ENCODE results near the gene HELZ.
"Not testable (repeated sequence)": the region's sequence is repeated elsewhere in the genome, so short reads cannot be mapped to it uniquely, and the experiment has no call there.

HELZ gene

DNA sequence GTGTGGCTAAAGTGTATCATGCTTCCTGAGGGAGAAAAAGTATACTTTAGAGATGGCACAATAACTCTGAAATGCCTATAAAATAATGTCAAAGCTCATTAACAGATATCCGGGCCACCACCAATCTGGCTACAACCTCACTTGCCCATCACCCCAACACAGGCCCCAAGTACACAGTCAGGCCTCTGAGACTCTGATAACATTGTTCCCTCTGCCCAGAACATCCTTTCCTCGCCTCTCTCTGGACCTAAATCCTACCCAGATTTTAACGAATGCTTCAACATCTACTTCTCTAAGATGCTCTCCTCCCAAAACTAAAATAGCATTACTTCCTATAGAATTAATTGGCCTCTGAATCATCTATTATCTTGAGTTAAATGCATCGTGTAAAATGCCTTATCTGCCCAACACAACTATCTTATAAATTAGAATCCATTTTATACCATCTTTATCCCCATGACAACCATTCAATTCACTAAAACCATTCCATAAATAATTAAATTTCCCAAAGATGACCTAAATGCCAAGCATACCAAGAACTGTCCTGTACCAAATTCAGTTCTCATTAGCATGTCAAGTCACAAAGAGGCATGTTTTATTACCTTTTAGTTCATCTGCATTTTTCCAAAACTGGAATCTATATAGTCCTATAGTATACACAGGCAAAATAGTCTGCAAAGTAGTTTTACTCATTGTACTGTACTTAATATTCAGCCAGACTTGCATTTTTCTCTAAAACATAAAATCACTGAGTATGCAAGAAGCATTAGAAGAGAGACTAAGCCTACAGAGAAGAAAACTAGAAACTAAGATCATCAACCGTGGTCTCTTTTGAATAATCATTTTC lies 15.7 kb downstream of the HELZ start:
- no peak for DNase-seq (ENCODE audit: low read depth in 2 of 2)

DNA sequence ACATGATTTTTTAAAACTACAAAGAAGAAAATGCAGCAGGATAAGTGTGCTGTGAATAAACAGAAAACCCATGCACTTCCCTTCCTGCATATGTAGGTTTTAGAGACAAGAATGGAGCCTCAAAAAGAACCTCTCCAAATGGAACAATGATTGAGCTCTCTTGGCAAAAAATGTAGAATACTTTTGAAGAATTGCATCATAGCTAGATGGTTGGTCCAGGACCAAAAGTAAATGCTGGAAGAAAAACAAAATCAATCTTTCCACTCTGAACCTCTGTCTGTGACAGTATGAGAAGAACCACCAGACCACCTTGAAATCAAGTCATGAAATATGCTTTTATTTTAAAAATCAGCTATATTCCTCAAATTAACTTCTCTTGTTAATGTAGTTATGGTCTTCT lies 17.5 kb downstream of the HELZ start:
- DNase-seq (ENCODE audit: low read depth in 2 of 2), result no peak

DNA sequence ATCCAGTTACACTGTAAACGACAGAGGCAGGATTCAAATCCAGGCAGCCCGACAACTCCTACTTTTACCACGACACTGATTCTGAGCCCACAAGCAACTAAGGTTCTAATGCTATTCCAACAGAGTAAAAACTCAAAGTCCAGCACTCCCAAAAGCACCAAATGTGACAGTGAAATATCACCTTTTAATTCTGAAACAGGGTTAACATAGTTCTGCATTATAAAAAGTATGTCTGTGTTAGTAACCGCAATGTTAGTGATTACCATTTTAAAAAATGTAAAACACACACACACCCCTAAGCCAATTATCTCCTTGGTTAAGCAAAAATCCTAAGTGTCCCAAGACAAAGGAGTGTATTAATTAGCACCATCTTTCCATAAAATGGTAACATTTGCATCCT lies 19.7 kb downstream of the HELZ start:
- no peak for DNase-seq (ENCODE audit: low read depth in 2 of 2)

DNA sequence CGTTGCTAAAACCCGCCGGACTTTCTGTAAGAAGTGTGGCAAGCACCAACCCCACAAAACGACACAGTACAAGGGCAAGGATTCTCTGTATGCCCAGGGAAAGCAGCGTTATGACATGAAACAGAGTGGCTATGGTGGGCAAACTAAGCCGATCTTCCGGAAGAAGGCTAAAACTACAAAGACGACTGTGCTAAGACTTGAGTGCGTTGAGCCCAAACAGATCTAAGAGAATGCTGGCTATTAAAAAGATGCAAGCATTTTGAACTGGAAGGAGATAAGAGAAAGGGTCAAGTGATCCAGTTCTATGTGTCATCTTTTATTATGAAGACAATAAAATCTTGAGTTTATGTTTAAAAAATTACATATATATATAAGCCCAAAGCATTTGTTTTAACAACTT lies 20.3 kb downstream of the HELZ start:
- no peak for DNase-seq (ENCODE audit: low read depth in 2 of 2)

DNA sequence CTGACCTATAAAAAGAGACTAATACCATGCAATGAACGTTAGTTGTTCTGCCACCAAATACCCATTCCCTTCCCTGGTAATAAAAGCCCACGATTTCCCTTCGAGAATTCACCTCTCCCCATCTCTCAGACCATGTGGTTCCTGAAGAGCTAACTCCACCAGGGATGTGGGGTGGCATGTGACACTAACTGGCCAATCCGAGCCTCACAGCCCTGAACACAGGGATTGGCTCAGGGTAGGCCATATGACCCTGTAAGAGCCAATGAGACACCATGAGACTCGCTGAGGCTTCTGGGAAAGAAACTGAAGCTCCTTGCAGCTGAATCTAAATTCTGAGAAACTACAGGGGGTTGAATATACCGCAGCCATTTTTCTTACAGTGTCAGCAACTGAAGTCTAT lies 21.1 kb downstream of the HELZ start:
- no peak for DNase-seq (ENCODE audit: low read depth in 2 of 2)

DNA sequence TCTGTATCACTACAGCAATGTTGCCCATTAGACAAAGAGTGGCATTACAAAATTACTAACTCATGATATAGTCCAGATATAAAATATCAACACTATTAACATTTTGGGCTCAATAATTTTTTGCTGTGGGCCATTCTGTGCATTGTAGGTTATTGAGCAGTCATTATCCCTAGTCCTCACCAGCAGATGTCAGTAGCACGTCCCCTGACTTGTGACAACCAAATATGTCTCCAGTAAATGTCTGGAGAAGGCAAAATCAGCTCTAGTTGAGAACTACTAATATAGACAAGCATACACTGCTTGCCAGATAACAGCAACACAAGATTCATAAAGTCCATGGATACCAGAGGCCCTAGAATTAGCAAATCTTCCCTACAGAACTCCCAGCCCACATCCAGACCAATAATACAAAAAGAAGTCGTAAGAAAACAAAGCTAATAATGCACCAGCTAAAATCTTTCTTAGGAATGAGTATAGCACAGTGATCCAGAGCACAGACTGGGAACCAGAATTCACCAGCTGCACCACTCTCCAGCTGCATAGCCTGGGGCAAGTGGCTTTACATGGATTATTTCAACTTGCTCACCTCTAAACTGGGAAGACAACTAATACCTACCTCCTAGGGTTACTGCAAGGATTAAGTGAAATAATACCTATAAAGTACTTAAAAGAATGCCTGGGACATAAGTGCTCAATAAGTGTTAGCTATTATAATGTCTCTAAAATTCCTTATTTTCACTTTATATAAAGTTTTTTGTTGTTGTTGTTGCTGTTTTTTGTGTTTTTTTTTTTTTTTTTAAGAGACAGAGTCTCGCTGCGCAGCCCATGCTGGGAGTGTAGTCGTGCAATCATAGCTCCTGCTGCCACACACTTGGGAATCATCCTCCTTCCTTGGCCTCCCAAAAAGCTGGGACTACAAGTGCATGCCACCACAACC lies 23.7 kb downstream of the HELZ start:
- DNase-seq (ENCODE audit: low read depth in 2 of 2), result no peak

DNA sequence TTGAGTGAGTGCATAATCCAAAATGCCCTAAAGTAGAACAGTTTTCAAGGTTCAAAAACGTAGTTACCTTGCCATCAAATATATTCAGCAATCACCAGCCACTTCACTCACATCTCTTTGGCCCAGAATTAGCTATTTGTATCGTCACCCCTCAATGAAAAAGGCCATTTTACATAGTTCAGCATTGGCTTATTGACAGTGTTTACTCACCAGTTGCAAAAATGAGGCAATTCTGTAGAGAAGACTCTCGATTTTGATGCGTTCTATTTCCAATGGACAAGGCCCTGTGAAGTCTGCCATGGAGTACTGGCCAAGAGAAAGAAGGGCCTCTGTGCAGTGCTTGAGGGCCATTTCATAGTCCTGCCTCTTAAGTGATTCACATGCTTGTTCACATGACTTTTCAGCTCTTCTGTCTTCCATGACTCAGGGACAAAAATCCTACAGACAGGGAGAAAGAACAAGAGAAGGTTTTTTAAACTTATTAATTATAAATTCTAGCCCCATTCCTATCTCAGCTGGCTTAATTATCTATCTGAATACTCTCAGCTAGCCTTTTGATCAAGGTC lies 26.5 kb downstream of the HELZ start:
- DNase-seq (ENCODE audit: low read depth in 2 of 2), result no peak

DNA sequence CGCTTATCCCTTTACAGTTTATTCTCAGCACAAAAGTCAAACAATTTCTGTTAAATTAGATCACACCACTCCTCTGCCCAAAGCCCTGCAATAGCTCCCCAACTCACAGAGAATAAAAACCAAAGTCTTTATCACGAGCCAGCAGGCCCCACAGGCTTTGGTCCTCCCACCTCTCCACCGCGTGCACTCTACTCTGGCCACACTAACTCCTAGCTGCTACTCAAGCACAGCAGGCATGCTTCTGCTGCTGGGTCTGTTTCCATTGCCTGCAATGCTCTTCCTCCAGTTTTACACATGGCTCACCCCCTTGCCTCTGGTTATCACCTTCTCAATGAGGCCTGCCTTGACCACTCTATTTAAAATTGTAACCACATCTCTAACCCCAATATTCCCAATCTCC lies 27.6 kb downstream of the HELZ start:
- DNase-seq (ENCODE audit: low read depth in 2 of 2), result no peak

DNA sequence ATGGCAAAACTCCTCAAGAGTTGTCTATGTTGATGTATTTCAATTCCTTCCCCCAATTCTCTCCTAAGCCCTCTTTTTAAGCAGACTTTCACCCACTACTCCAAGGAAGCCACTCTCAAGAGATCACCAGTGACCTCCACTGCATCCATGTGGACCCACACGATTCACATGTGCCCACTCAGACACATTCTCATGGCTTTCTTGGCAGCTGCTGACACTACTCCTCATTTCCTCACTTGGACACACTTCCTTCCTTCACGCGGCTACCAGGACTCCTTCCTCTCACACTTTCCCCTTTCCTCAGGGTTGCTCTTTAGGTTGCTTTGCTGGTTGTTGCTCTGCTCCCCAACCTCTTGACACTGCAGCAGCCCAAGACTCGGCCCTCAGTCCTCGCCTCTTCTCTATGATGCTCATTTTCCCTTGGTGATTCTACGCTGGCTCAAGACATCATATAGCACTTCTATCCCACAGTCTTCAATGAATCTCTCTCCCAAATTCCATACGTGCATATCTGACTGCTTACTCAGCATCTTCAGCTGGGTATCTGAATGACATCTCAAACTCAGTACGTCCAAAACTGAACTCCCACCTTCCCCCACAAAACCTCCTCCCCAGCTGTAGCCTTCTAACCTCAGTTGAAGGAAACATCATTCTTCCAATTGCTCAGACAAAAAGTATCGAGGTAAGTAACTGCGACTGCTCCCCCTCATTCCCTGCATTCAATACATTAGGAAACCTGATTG lies 28.2 kb downstream of the HELZ start:
- DNase-seq (ENCODE audit: low read depth in 2 of 2), result no peak

DNA sequence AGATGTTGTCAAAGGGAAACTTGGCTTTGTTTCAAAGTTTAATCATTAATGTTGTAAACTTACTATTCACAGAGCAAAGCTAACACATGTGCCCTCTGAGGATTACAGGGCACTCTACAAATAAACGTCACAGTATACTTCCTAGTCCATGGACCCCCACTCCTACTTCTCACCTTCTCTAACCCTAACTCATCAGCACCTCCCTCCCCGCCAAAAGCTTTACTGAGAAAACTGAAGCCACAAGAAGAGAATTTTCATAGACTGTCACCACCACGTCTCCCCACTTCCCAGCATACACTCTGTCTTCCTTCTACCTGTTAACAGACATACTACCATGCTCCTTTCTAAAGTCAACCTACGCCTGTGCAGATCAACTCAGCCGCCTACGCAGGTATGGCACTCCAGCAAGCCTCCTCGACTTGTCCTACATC lies 29.0 kb downstream of the HELZ start:
- DNase-seq (ENCODE audit: low read depth in 2 of 2), result no peak

DNA sequence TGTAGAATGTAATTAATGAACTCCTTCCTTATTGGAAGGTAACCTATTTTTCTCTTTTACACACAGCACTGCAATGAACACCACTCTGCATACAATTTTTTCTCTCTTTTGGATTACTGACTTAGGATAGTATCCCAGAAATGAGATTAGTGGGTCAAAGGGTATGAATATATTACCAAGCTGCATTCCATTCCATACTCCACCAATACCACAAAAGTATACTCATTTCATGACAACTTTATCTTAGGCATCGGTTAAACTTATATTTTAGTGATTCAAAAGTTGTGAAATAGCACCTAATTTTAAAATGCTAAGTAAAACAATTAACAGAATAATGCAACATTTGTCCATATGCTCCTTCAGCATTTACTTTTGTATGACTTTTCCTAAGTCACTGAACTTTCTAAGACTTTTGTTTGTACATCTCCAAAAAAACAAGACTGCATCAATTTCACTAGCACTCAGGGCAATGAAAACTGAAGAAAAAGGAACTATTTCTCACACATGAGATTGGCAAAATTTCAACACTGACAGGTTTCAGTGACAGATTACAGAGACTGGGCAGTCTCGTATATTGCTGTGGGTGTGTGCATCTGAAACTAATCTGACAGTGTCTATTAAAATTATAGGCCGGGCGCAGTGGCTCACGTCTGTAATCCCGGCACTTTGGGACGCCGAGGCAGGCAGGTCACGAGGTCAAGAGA lies 32.1 kb downstream of the HELZ start:
- peak; percentile 84 for DNase-seq (ENCODE audit: low read depth in 2 of 2)

DNA sequence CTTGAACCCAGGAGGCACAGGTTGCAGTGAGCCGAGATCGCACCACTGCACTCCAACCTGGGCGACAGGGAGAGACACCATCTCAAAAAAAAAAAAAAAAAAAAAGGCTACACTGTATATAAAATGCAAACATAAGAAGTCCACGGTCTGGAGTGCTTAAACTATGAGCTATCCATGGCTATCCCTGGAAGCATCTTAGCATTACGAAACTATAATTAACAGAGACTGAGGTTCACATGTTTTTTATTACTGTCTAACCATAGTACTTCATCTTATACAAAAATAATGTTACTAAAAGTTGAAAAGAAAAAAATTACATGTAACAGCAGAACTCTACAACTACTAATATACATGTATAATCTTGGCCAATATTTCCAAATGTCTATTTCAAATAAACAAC lies 32.8 kb downstream of the HELZ start:
- DNase-seq (ENCODE audit: low read depth in 2 of 2), result peak; percentile 76 to 78

DNA sequence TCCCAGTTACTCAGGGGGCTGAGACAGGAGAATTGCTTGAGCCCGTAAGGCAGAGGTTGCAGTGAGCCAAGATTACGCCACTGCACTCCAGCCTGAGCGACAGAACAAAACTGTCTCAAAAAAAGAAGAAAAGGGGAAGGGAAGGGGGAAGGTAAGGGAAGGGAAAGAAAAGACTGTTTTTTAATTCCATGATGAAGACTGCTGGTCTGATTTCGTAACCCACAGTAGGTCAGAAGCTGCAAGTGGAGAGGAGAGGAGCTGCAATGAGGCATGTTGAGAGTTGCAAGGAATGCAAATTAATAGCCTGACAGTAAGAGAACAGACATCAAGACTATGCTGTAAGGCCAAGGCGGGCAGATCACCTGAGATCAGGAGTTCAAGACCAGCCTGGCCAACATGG lies 33.3 kb downstream of the HELZ start:
- DNase-seq (ENCODE audit: low read depth in 2 of 2), result peak in 1 of 2 experiments; percentile 44

DNA sequence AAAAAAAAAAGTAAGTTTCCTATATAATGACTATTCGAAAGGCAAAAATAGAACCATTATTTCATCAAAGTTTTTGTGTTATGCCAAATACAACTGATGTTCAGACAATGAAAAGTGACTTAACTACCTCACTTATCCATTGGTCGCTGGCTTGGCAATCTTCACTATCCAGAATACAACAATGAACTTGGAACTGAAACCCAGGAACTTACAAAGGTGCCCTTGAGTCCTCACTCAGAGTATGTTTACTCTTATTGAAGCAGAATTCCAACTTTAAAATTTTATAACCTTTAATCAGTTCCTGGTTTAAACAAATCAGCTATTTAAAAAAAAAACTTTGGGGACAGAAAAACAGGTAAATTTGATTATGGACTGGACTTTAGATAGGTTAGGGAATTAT lies 34.1 kb downstream of the HELZ start:
- no peak for DNase-seq (ENCODE audit: low read depth in 2 of 2)

DNA sequence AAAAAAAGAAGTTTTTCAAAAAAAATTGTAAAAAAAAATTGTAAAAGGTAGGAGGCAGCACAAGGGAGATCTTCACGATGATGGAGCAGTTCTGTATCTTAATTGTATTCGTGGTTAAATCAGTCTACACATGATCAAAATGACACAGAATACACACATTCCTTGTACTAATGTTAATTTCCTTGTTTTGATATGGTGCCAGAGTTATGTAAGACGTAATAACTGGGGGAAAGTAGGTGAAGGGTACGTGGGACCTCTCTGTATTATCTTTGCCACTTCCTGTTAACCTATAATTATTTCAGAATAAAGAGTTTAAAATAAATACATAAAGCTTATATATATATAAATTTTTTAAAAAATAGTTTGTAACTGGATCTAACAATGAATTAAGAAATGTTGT lies 36.8 kb downstream of the HELZ start:
- no peak for DNase-seq (ENCODE audit: low read depth in 2 of 2)

DNA sequence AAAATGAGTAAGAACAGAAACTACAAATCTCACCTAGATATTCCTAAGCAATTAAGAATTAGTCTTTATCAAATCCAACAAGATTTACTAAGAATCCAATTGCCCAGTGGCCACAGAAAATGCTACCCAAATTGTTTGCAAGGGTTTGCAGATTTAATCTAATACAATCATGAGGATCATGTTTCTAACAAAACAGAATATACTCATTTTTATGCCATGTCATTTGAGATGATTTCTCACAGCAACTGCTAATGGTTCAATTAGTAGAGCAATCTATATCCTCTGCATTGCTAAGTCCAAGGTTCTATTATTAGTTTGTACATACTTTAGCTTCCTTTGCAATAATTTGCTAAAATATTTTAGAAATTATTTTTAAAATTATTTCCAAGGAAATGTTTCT lies 41.2 kb downstream of the HELZ start:
- DNase-seq (ENCODE audit: low read depth in 2 of 2), result no peak

DNA sequence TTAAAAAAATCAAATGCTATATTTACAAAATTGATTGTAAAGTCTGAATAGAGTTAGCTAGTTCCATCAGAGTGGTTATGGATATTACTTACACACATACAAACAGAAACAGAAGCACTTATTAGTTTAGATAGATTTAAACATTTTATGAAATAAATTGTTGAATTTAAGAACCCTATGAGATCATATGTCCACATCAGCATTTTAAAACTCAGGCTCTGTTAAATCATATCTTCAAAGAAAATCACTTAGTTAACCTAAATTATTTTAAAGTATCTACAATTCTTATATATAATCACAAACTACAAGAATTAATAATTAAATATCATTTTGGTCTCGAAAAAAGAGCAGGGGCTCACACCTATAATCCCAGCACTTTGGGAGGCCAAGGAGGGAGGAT lies 42.5 kb downstream of the HELZ start:
- no peak for DNase-seq (ENCODE audit: low read depth in 2 of 2)

DNA sequence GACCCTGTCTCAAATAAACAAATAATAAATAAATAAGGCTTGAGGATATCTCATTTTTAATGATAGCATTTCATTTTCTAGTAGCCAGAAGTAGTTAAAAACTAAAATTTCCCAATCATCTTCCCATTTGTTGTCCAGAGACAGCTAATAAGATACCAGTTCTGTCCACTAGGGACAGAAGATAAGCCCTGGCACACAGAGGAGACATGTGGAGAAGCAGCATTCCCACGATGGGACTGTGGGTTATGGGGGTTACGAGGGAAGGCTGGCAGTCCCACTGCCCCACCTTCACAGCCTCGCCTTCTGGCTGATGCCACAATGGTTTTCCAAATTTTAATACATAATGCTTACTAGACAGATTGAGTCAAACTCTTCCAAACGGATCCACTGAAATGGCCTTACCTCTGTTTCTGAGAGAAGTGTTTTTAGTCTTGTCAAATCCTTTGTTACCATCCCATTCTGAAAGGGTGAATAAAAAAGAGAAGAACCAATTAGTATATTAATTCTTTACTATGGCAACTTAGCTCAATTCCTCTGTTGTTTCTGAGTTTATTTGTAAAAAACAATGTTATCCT lies 44.2 kb downstream of the HELZ start:
- no peak for DNase-seq (ENCODE audit: low read depth in 2 of 2)

DNA sequence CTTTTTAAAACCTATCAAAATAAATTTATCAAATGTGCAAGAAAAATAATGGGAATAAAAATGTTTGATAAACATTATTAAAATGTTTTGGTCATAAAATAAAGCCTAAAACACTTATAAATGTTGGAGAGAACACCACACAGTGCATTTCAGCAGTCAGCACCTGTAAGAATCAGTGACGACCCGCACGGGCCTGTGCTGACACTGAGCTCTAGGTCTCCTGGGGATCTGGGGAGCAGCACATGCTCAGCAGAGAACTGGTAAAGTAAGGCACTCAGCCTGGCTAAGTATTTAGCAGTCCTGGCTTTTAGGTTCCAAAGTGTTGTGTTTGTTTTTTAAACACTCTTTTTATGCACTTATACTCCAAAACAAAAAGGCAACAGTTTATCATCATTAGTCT lies 46.9 kb downstream of the HELZ start:
- DNase-seq (ENCODE audit: low read depth in 2 of 2), result no peak

DNA sequence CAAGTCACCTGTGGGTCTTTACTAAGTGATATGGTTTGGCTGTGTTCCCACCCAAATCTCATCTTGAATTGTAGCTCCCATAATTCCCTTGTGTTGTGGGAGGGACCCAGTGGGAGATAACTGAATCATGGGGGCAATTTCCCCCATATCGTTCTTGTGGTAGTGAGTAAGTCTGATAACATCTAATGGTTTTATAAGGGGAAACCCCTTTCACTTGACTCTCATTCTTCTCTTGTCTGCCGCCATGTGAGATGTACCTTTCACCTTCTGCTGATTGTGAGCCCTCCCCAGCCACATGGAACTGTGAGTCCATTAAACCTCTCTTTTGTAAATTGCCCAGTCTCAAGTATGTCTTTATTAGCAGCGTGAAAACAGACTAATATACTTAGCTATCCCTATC lies 48.0 kb downstream of the HELZ start:
- not testable (repeated sequence) for DNase-seq (ENCODE audit: low read depth in 2 of 2)

DNA sequence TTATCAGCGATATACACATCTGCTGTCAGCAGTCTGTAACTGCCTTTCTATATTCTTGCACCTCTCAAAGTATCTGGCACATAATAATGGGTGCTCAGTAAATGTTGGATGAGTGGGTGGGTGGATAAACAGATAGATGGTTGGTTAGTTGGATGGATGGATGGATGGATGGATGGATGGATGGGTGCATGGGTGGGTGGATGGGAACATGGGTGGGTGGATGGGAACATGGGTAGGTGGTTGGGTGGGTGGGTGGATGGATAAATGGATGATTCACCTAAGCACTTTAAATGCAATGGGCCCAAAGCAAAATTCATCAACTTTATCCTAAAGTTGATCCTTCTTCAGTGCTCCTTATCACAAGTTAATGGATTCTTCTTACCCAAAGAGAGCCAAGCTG lies 48.6 kb downstream of the HELZ start:
- no peak for DNase-seq (ENCODE audit: low read depth in 2 of 2)
